ENCODE data around the gene CENPP.

CENPP gene

GRCh38 chr9:92603100-92603499, 277.3 kb downstream of the CENPP start:
- DNase-seq = no peak

DNA sequence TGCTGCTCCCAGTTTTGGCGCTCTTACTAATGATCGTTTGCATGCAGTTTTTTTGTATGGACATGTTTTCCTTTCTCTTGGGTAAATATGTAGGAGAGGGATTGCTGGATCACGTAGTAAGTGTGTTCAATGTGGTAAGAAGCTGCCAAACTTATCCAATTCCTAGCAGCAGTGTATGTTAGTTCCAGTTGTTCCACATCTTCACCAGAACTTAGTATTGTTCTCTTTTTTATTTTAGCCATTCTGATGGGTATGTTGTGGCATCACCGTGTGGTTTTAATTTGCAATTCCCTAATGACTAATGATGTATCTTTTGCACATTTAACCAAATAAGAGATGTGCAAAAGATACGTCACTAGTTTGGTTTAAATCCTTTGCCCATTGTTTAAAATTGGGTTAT, 278.2 kb downstream of the CENPP start:
- no peak for DNase-seq

GRCh38 chr9:92605224-92605623, 279.5 kb downstream of the CENPP start:
- no peak for DNase-seq

DNA sequence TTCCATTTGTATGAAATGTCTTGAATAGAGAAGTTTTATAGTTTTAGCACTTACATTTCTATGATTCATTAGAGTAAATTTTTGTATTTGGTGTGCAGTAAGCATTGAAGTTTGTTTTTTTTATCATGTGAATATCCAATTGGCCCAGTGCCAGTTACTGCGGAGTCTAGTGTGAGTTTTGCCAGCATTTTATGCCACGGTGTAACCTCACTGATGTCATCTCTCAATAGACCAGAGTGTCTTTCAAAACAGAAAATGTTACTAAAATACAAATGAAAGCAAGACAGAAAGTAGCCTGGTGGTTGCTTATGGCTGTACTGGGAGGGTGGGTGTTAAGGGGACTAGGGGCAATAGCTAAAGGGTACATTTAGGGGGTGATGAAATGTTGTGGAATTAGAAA, 281.3 kb downstream of the CENPP start:
- peak in 1 of 2 experiments; percentile 39 for DNase-seq

DNA sequence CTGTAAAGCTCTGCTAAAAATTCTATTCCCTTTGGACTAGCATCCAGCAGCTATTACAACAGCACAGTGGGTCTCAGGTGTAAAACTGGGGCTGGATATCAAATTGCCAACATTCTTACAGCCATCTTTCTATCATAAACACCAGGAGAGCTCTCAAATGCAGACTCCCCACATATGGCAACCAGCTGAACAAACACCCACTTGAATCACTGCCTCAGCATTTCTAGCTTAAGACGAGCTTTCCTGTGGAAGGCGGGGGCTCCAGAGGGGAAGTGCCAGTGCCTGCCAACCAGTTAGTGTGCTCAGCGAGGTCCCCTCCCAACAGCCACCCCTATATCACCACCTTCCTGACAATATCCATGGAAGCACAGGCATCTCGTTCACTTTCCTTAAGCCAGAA, 282.0 kb downstream of the CENPP start:
- DNase-seq = peak in 1 of 2 experiments; percentile 13

GRCh38 chr9:92608241-92608908, 282.6 kb downstream of the CENPP start:
- DNase-seq = no peak

- DNase-seq = peak in 1 of 2 experiments; percentile 61
Measured at GRCh38 chr9:92608909-92609445, 283.2 kb downstream of the CENPP start.

DNA sequence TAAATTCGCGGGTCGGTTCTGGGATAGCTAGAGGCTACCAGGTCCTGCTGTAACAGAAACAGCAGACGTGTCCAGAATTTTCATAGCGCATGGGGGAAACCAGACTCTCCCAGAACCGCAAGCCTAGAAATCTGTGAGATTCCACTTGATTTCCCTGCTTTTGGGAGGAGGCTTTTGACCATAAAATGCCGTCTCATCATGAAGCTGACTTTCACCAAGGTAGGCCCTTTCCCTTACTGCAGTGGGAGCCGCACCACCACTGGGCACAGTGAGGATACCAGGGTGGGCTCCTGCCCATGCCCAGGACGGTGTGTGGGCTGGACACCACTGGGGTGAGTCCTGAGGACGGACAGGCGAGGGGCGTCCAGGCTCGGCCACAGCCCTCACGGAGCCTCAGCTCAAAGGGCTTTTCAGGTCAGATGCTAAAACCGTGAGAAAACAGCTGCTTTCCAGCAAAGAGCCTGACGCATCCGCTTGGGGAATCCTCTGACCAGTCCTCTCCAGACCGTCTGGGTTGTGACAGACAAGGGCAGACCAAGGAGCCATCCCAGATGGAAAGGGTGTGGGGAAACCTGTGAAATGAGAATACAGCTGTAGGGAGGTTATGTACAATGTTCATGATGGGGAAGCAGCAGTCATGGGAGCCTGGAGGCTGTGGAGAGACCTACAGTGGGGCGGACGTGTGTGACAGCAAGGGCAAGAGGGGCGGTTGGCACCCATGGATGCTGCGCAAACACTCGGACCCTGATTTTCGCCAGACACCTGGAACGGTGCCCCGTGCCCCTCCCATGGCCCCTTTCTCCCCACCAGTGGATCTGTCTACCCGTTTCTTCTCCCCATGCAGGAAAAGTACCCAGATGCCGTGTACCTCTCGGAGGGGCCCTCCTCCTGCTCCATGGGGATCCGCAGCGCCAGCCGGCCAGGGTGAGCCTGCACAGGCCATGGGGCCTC, 285.0 kb downstream of the CENPP start:
- no peak for DNase-seq

GRCh38 chr9:92611621-92612285, 286.0 kb downstream of the CENPP start:
- peak in 1 of 2 experiments; percentile 22 for DNase-seq

- DNase-seq = no peak
Measured at GRCh38 chr9:92612292-92612691, 286.5 kb downstream of the CENPP start.

GRCh38 chr9:92612816-92613215, 287.1 kb downstream of the CENPP start:
- DNase-seq = no peak

GRCh38 chr9:92613268-92614122, 287.7 kb downstream of the CENPP start:
- DNase-seq = no peak

DNA sequence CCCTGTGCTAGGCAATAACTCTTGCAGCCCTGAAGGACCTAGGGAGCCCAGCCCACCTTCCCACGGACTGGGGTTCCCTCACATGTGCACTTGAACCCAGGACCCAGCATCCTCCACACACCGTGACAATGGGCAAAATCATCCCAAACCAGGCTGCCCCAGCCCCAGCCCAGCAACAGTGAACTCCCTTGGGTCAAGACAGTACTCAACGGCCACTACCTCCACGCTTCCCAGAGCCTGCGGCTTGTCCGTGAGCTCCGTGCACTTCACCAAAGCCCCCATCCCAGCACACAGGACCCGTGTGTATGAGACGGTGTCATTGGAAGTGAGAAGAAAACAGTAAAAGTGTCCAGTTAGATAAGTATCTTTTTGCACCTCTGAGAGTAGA, 288.4 kb downstream of the CENPP start:
- no peak for DNase-seq

DNA sequence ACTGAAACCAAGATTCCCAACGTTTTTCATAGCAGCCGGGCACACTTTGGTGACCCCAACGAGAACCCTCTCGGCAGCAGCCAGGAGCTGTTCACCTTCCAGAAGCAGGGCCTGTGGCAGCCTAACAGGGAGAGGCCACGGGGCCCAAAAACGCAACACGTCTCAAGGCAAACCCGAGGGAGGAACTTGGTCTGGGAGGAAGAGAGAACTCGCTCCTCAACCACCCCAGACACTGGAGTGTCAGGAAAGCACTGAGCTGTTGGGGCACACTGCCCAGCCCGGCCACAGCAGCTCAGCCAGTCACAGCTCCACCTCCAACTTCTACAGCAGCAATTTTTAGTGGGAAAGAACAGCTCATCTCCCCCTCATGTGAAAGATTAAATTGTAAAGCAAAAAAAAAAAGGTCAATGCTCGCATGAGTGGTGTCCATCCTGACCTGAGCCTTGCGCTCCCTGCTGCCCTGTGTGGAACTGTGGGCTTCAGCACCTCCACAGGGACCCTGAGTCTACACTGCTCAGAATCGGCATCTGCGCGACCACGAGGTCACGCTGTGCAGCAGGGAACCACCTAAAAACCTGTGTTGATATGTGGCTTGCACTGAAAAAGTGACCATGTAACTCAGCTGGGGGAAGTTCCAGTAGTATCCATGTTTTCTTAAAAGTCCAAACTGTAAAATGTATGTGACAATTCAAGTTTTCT, 289.2 kb downstream of the CENPP start:
- no peak for DNase-seq

DNA sequence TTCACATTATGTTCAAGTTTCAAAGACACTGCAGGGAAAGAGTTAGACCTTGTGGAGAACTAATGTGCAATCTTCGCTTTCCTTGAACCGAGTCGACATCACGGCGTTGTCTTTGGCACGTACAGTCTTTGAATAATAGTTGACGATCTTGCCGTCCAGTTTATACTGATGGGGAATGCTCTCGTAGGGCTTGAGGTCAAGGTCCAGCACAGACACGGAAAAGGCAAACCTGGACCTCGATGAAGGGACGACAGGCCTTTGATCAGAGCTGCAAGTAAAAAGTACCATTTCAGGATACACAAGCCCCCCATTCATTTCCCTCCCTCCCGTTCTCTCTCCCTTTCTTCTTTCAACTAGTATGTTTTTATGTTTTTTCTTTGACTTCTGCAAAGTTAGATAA, 290.0 kb downstream of the CENPP start:
- no peak for DNase-seq

DNA sequence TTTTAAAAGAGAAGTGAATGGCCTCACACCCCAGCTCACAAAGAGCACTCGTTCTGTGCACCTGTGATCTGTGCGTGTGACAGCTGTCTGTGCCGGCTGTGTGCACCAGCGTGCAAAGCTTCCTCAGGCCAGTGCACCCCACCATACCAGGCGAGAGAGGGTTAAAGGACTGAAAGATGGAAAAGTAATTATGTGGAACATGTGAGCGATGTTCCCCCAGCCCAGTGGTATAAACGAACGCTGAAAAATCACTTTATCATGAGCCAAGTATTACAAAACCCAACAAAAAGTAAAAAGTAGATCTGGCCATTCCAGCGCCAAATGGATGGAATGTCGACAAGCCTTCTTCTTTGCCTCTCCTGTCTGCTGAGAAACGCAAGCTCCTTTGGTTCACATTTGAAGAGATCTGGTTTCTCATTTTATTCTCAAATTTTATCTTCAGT, 290.5 kb downstream of the CENPP start:
- DNase-seq = no peak

- DNase-seq = no peak
Measured at GRCh38 chr9:92616655-92617111, 290.9 kb downstream of the CENPP start.

DNA sequence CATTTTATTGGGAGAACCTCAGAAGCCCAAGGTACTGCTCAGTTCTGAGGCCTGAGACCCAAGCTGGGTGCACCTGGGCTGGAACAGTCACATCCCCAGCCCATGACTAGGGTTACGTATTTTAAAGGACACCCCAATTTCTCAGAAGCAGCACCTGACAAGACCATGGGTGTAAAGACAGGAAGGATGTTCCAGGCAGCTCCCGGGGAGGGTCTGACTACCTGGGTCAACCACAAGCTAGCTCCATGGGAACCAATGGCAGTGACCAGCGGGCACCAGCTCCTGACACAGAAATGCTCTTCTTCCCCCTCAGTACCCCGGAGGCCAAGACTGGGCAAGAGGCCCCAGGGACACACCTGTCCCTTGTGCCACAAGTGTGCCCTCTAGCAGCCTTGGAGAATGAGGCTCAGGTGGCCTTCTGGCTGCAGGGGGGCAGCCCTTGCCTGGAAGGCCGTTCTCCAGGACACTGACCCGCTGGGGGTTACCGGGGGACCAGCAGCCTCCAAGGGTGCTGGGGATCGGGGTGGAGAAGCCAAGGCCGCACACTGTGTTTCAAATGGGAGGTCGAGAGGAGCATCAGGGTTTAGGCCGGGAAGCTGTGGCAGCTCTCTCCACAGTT, 291.6 kb downstream of the CENPP start:
- no peak for DNase-seq

DNA sequence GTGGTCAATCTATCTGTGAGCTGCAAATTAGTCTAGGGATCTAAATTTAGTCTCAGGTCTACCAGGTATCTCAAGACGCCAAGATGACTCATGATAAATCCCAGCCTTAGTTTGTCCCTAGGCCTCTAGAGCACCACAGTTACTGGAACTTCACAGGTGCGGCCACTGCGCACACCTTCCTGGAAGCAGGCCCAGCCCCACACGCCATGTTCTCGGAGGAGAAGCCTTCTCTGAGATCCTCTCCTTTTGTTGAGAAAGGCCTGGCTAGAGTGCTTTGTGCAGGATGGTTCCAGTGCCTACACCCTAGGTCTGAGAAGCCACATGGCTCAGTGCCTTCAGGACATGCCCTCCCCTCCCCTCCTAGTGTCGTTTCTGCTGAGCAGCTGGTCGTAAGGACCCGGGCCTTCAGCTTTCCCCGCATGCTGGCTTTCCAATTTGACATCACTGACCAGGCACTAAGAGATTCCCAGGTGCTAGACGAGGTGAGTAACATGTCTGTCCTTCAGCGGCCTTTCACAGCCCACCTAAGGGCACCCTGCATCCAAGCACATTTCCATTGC, 292.3 kb downstream of the CENPP start:
- no peak for DNase-seq

DNA sequence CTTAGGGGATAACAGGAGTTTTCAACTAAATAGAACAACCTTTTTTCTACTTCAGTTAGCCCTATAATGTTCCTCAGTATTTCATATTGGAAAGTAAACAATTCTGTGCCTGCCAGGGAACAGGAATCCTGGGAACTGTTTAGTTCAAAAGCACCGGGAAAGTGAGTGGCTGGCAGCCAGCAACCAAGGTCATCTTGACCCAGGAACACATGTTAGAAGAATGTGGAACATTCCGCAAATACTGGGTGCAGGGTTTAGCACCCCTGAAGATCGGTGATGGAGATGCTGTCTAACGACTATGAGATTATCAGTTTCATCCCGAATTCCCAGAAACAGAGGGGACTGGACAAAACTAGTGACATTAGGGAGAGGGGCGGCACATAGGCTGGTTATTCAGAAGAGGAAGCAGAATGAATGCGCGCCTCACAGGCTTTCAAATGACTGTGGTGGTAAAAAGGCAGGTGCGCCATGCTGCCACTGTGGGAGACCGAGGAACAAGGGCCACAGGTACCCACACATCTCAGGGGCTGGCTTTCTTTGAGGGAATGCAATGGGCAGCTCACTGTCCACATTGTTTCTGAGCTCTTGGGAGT, 293.0 kb downstream of the CENPP start:
- DNase-seq = no peak

All from NCI-H446 (cell line).